Germinal center (tissue), 1 donor: ENCODE measurements around the gene SIK3.

ENCODE experiments used
- DNase-seq: peaks from one replicate; pipeline ENCODE4 v3.0.0; 2012; ENCODE audit warnings: mixed read lengths, low spot score

SIK3 gene

GRCh38 chr11:117009905-117010605 lies 88.2 kb downstream of the SIK3 start:
- DNase-seq: no peak

- no peak for DNase-seq
These were observed 92.5 kb downstream of the SIK3 start for GRCh38 chr11:117005758-117006157.

GRCh38 chr11:117002639-117003299 lies 95.5 kb downstream of the SIK3 start:
- DNase-seq: no peak

GRCh38 chr11:117000014-117000737 lies 98.1 kb downstream of the SIK3 start:
- no peak for DNase-seq

GRCh38 chr11:116997071-116997470 lies 101.2 kb downstream of the SIK3 start:
- DNase-seq: no peak

- DNase-seq: no peak
These were observed 104.0 kb downstream of the SIK3 start for GRCh38 chr11:116994195-116994594.

GRCh38 chr11:116993599-116993998 lies 104.6 kb downstream of the SIK3 start:
- no peak for DNase-seq

GRCh38 chr11:116991491-116991890 lies 106.7 kb downstream of the SIK3 start:
- no peak for DNase-seq

GRCh38 chr11:116990811-116991210 lies 107.4 kb downstream of the SIK3 start:
- DNase-seq: no peak

- DNase-seq: no peak
These were observed 108.2 kb downstream of the SIK3 start for GRCh38 chr11:116990061-116990473.

GRCh38 chr11:116989184-116989583 lies 109.0 kb downstream of the SIK3 start:
- no peak for DNase-seq

- no peak for DNase-seq
These were observed 111.6 kb downstream of the SIK3 start for GRCh38 chr11:116986521-116987105.

- no peak for DNase-seq
These were observed 113.6 kb downstream of the SIK3 start for GRCh38 chr11:116984589-116984988.

GRCh38 chr11:116984186-116984585 lies 114.0 kb downstream of the SIK3 start:
- DNase-seq: no peak

GRCh38 chr11:116981266-116981885 lies 116.9 kb downstream of the SIK3 start:
- DNase-seq: no peak

GRCh38 chr11:116980136-116980793 lies 118.0 kb downstream of the SIK3 start:
- DNase-seq: peak; percentile 31

- DNase-seq: no peak
These were observed 121.2 kb downstream of the SIK3 start for GRCh38 chr11:116976941-116977570.

- DNase-seq: no peak
These were observed 122.6 kb downstream of the SIK3 start for GRCh38 chr11:116975661-116976060.

GRCh38 chr11:116973270-116973669 lies 125.0 kb downstream of the SIK3 start:
- DNase-seq: no peak

GRCh38 chr11:116972691-116973090 lies 125.5 kb downstream of the SIK3 start:
- DNase-seq: no peak
